ENCODE data around the gene SEMA3E. TPM values are rescaled to one million over a fixed set of nuclear protein-coding genes. Genes with fewer than 3 reads are reported as not detected.

The SEMA3E gene
- total RNA-seq, 1 experiment from 2014 or later = 1.5 TPM

- no peak for DNase-seq
- no peaks in the 10 kb centered on the region for H3K9me3 ChIP-seq
- H3K27me3 ChIP-seq = no peaks in the 10 kb centered on the region
- no peak overlapping the region for H3K4me3 ChIP-seq
- H3K36me3 ChIP-seq = no peaks in the 10 kb centered on the region
These were observed 237.8 kb downstream of the SEMA3E start for GRCh38 chr7:83410989-83411591.

GRCh38 chr7:83394776-83395175 lies 254.2 kb downstream of the SEMA3E start:
- H3K9me3 ChIP-seq = no peaks in the 10 kb centered on the region
- no peaks in the 10 kb centered on the region for H3K27me3 ChIP-seq
- no peaks in the 10 kb centered on the region for H3K36me3 ChIP-seq
- no peak overlapping the region for H3K4me3 ChIP-seq
- DNase-seq = no peak

- Histone ChIP-seq H3K36me3 (no peaks in the 10 kb centered on the region), H3K9me3 (no peaks in the 10 kb centered on the region), H3K27me3 (no peaks in the 10 kb centered on the region), H3K4me3 (no peak overlapping the region)
- DNase-seq = no peak
These were observed 260.5 kb downstream of the SEMA3E start for GRCh38 chr7:83388436-83388835.

DNA sequence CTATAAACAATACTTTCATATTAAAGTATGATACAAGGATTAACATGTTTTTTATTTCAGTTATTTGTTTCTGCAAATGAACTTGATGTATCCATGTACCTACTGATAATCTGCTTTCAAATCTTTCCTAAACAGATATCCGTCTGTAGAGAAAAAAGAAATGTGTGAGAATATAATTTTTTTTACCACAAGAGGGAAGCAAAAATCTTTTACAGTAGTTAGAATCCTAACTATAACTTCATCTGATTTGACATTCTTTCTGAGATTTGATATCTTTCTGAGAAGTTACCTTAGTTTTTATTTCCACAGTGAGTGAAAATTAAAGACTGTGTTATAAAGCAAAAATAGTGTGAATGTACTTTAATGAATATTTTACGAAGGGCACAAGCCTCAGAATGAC lies 282.3 kb downstream of the SEMA3E start:
- no peak for DNase-seq
- Histone ChIP-seq H3K27me3 (no peaks in the 10 kb centered on the region), H3K4me3 (no peak overlapping the region), H3K9me3 (no peaks in the 10 kb centered on the region), H3K36me3 (no peaks in the 10 kb centered on the region)

- Histone ChIP-seq H3K36me3 (no peaks in the 10 kb centered on the region), H3K9me3 (no peaks in the 10 kb centered on the region), H3K4me3 (no peak overlapping the region), H3K27me3 (no peaks in the 10 kb centered on the region)
- no peak for DNase-seq
These were observed 283.2 kb downstream of the SEMA3E start for GRCh38 chr7:83365746-83366145.

GRCh38 chr7:83362871-83363550 lies 285.9 kb downstream of the SEMA3E start:
- Histone ChIP-seq H3K4me3 (no peak overlapping the region), H3K27me3 (no peaks in the 10 kb centered on the region), H3K36me3 (no peaks in the 10 kb centered on the region), H3K9me3 (no peaks in the 10 kb centered on the region)
- no peak for DNase-seq

GRCh38 chr7:83359108-83359507 lies 289.8 kb downstream of the SEMA3E start:
- Histone ChIP-seq H3K27me3 (no peaks in the 10 kb centered on the region), H3K4me3 (no peak overlapping the region), H3K9me3 (no peaks in the 10 kb centered on the region), H3K36me3 (no peaks in the 10 kb centered on the region)
- DNase-seq = no peak

GRCh38 chr7:83355143-83355542 lies 293.8 kb downstream of the SEMA3E start:
- no peaks in the 10 kb centered on the region for H3K9me3 ChIP-seq
- no peak overlapping the region for H3K4me3 ChIP-seq
- H3K27me3 ChIP-seq = no peaks in the 10 kb centered on the region
- H3K36me3 ChIP-seq = no peaks in the 10 kb centered on the region
- DNase-seq = no peak

DNA sequence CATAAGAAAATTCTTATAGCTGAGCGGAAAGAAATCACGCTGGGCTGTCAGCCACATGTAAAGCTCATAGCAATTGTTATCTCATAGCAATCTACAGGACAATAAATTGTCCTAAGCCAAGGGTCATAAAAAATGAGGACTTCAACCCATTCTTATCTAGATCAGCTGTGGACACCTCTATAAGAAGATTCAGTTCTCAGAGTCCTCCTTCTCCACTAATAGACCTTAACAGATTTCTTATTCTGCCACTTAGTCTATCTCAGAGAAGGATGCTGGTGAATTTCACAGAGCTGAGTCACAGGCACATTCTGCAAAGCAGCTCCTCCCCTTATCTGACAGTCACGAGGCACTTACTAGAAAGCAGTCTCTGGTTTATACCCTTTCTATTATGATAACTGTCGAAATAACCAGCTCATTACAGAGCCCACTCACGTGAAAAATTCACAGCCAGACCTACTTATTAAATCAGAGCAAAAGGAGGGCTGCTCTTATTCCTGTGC lies 300.9 kb downstream of the SEMA3E start:
- no peak for DNase-seq
- no peaks in the 10 kb centered on the region for H3K27me3 ChIP-seq
- no peaks in the 10 kb centered on the region for H3K9me3 ChIP-seq
- H3K36me3 ChIP-seq = no peaks in the 10 kb centered on the region
- no peak overlapping the region for H3K4me3 ChIP-seq

DNA sequence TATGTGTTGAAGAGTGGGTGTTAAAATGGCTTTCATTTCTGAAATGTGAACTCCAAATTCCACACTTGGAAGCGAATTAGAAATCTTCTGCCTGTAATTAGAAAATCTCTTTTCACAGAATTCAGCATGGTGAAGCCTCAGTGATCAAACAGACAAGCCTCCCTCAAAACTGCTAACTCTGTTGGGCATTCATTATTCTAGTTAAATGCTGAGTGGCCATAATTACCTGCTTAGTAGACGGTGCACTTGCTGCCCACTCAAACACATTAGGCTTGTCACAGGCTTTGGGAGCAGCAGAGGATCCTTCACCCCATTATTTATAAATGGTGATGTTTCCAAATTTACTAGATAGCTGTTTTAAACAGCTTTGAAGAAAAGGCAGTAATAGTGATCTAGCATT lies 309.0 kb downstream of the SEMA3E start:
- Histone ChIP-seq H3K4me3 (no peak overlapping the region), H3K27me3 (no peaks in the 10 kb centered on the region), H3K9me3 (no peaks in the 10 kb centered on the region), H3K36me3 (no peaks in the 10 kb centered on the region)
- DNase-seq = no peak

- Histone ChIP-seq H3K36me3 (no peaks in the 10 kb centered on the region), H3K9me3 (no peaks in the 10 kb centered on the region), H3K4me3 (no peak overlapping the region), H3K27me3 (no peaks in the 10 kb centered on the region)
- no peak for DNase-seq
These were observed 310.5 kb downstream of the SEMA3E start for GRCh38 chr7:83338277-83338950.

- H3K27me3 ChIP-seq = no peaks in the 10 kb centered on the region
- no peak overlapping the region for H3K4me3 ChIP-seq
- no peaks in the 10 kb centered on the region for H3K36me3 ChIP-seq
- H3K9me3 ChIP-seq = no peaks in the 10 kb centered on the region
- no peak for DNase-seq
These were observed 311.9 kb downstream of the SEMA3E start for GRCh38 chr7:83337050-83337449.

- Histone ChIP-seq H3K27me3 (no peaks in the 10 kb centered on the region), H3K4me3 (no peak overlapping the region), H3K36me3 (no peaks in the 10 kb centered on the region), H3K9me3 (no peaks in the 10 kb centered on the region)
- DNase-seq = no peak
These were observed 322.7 kb downstream of the SEMA3E start for GRCh38 chr7:83326223-83326622.

- no peak for DNase-seq
- H3K9me3 ChIP-seq = no peaks in the 10 kb centered on the region
- no peaks in the 10 kb centered on the region for H3K27me3 ChIP-seq
- no peak overlapping the region for H3K4me3 ChIP-seq
- no peaks in the 10 kb centered on the region for H3K36me3 ChIP-seq
These were observed 323.9 kb downstream of the SEMA3E start for GRCh38 chr7:83325083-83325482.

GRCh38 chr7:83324596-83324995 lies 324.3 kb downstream of the SEMA3E start:
- no peaks in the 10 kb centered on the region for H3K36me3 ChIP-seq
- H3K9me3 ChIP-seq = no peaks in the 10 kb centered on the region
- no peak overlapping the region for H3K4me3 ChIP-seq
- DNase-seq = no peak
- H3K27me3 ChIP-seq = no peaks in the 10 kb centered on the region

DNA sequence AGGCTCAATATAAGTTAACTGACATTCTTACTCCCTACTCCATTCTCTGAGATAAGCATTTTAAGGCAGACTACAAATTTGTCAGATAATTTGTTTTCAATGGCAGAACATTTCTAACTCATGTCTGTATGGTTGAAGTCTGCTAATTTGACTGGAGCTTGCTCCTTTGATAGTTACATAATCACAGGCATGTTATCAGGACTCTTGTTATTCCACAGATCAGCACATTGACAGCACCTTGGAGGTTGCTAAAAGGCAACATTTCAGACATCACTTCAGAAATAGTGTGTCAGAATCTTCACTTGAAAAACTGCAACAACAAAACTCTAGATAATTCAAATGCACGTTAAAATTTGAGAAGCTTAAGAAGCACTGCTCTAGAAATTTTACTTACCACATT lies 327.9 kb downstream of the SEMA3E start:
- Histone ChIP-seq H3K27me3 (no peaks in the 10 kb centered on the region), H3K4me3 (no peak overlapping the region), H3K9me3 (no peaks in the 10 kb centered on the region), H3K36me3 (no peaks in the 10 kb centered on the region)
- no peak for DNase-seq

GRCh38 chr7:83313931-83314330 lies 335.0 kb downstream of the SEMA3E start:
- Histone ChIP-seq H3K9me3 (no peaks in the 10 kb centered on the region), H3K36me3 (no peaks in the 10 kb centered on the region), H3K27me3 (no peaks in the 10 kb centered on the region), H3K4me3 (no peak overlapping the region)
- DNase-seq = no peak

Data from MG63 (cell line).